HEK293 (cell line): ENCODE data around the gene UQCC2.

Experiments used
- KLF16 ChIP-seq: fragments of 450-650 bp; formaldehyde crosslinking; IDR thresholded peaks from 2 replicates; pipeline ENCODE4 v1.5.1; 2017; ENCODE audit warnings: missing biosample characterization, missing genetic modification characterization
- ZNF24 ChIP-seq: fragments of 450-650 bp; formaldehyde crosslinking; IDR thresholded peaks from 2 replicates; pipeline ENCODE4 v1.5.1; 2016; ENCODE audit warnings: missing biosample characterization, missing genetic modification characterization
- ZNF677 ChIP-seq: fragments of 450-650 bp; IDR thresholded peaks from 2 replicates; pipeline ENCODE4 v1.5.0; 2018; ENCODE audit warnings: missing biosample characterization, mild to moderate bottlenecking, missing genetic modification characterization, moderate library complexity
- TF ChIP-seq, protein P1 (sequence below): fragments of 450-650 bp; formaldehyde crosslinking; IDR thresholded peaks from 2 replicates; pipeline ENCODE4 v1.5.1; 2016; ENCODE audit warnings: missing biosample characterization, missing genetic modification characterization
- TF ChIP-seq, protein P2 (sequence below): sonication (generic); formaldehyde crosslinking; IDR thresholded peaks from 2 replicates; pipeline ENCODE4 v1.8.1; 2022; ENCODE audit warnings: mild to moderate bottlenecking, moderate library complexity, missing genetic modification reagents

DNA sequence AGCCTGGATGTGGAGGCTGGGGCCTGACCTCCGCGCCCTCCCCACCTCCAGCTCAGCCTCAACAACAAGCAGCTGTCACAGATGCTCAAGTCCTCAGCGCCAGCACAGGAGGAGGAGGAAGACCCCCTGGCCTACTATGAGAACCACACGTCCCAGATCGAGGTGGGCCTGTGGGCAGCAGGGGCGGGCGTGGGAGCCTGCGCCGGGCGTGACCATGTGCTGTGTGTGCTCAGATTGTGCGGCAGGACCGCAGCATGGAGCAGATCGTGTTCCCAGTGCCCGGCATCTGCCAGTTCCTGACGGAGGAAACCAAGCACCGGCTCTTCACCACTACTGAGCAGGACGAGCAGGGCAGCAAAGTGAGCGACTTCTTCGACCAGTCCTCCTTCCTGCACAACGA, 23.5 kb downstream of the UQCC2 start:
- TF ChIP-seq, protein P1, sequence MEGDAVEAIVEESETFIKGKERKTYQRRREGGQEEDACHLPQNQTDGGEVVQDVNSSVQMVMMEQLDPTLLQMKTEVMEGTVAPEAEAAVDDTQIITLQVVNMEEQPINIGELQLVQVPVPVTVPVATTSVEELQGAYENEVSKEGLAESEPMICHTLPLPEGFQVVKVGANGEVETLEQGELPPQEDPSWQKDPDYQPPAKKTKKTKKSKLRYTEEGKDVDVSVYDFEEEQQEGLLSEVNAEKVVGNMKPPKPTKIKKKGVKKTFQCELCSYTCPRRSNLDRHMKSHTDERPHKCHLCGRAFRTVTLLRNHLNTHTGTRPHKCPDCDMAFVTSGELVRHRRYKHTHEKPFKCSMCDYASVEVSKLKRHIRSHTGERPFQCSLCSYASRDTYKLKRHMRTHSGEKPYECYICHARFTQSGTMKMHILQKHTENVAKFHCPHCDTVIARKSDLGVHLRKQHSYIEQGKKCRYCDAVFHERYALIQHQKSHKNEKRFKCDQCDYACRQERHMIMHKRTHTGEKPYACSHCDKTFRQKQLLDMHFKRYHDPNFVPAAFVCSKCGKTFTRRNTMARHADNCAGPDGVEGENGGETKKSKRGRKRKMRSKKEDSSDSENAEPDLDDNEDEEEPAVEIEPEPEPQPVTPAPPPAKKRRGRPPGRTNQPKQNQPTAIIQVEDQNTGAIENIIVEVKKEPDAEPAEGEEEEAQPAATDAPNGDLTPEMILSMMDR (tag by site-specific recombination) = no peak
- no peak for TF ChIP-seq KLF16
- TF ChIP-seq ZNF24 = no peak
- TF ChIP-seq ZNF677 = no peak
- TF ChIP-seq, protein P2, sequence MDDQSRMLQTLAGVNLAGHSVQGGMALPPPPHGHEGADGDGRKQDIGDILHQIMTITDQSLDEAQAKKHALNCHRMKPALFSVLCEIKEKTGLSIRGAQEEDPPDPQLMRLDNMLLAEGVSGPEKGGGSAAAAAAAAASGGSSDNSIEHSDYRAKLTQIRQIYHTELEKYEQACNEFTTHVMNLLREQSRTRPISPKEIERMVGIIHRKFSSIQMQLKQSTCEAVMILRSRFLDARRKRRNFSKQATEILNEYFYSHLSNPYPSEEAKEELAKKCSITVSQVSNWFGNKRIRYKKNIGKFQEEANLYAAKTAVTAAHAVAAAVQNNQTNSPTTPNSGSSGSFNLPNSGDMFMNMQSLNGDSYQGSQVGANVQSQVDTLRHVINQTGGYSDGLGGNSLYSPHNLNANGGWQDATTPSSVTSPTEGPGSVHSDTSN = no peak
